ENCODE measurements around the gene GALNT1.
"Not testable (repeated sequence)": the region's sequence is repeated elsewhere in the genome, so short reads cannot be mapped to it uniquely, and the experiment has no call there.

The GALNT1 gene
- total RNA-seq = 52.3 to 54.6 (median 53.3) reads per million in 3 donors

GRCh38 chr18:35581546-35581897, at the start of gene GALNT1:
GALNT1 (plus strand) TSS chr18:35581740; CDS start chr18:35654663, 72,923 bp downstream.
- Histone ChIP-seq H3K4me1 (ENCODE audit: control insufficient read depth, insufficient read depth, low read length, poor library complexity, severe bottlenecking) (peaks cover 6% of the 10 kb centered on the region), H3K4me3 (ENCODE audit: insufficient read depth, low read depth, low read length, poor library complexity, severe bottlenecking) (peak within 1 kb of the TSS; percentile 70)
- no peak for DNase-seq

GRCh38 chr18:35533916-35534405, 47.6 kb upstream of the GALNT1 start:
- no peaks in the 10 kb centered on the region for H3K9me3 ChIP-seq (ENCODE audit: control insufficient read depth, low read length)
- H3K27me3 ChIP-seq (replicated peaks; ENCODE audit: control insufficient read depth, insufficient read depth, low read length, poor library complexity, severe bottlenecking) = no peaks in the 10 kb centered on the region
- no peaks in the 10 kb centered on the region for H3K36me3 ChIP-seq (ENCODE audit: control insufficient read depth, insufficient read depth, low read length)
- H3K27ac ChIP-seq (ENCODE audit: insufficient read depth, low read length, poor library complexity, severe bottlenecking) = no peak overlapping the region
- DNase-seq = no peak
- H3K4me3 ChIP-seq (ENCODE audit: insufficient read depth, low read depth, low read length, poor library complexity, severe bottlenecking) = no peak overlapping the region
- no peaks in the 10 kb centered on the region for H3K4me1 ChIP-seq (ENCODE audit: control insufficient read depth, insufficient read depth, low read length, poor library complexity, severe bottlenecking)

More at GRCh38 chr18:35581546-35581897, at the start of gene GALNT1:
- Histone ChIP-seq H3K27ac (ENCODE audit: insufficient read depth, low read length, poor library complexity, severe bottlenecking) (peak within 1 kb of the TSS; percentile 56), H3K9me3 (ENCODE audit: control insufficient read depth, low read length) (no peaks in the 10 kb centered on the region), H3K27me3 (replicated peaks; ENCODE audit: control insufficient read depth, insufficient read depth, low read length, poor library complexity, severe bottlenecking) (no peaks in the 10 kb centered on the region), H3K36me3 (ENCODE audit: control insufficient read depth, insufficient read depth, low read length) (no peaks in the 10 kb centered on the region)

- Histone ChIP-seq H3K36me3 (ENCODE audit: control insufficient read depth, insufficient read depth, low read length) (no peaks in the 10 kb centered on the region), H3K27ac (ENCODE audit: insufficient read depth, low read length, poor library complexity, severe bottlenecking) (no peak overlapping the region), H3K9me3 (ENCODE audit: control insufficient read depth, low read length) (no peaks in the 10 kb centered on the region), H3K4me3 (ENCODE audit: insufficient read depth, low read depth, low read length, poor library complexity, severe bottlenecking) (no peak overlapping the region), H3K4me1 (ENCODE audit: control insufficient read depth, insufficient read depth, low read length, poor library complexity, severe bottlenecking) (no peaks in the 10 kb centered on the region), H3K27me3 (replicated peaks; ENCODE audit: control insufficient read depth, insufficient read depth, low read length, poor library complexity, severe bottlenecking) (no peaks in the 10 kb centered on the region)
- no peak for DNase-seq
These were observed 46.2 kb upstream of the GALNT1 start for GRCh38 chr18:35535297-35535696.

GRCh38 chr18:35542356-35542755, 39.2 kb upstream of the GALNT1 start:
- Histone ChIP-seq H3K36me3 (ENCODE audit: control insufficient read depth, insufficient read depth, low read length) (no peaks in the 10 kb centered on the region), H3K27ac (ENCODE audit: insufficient read depth, low read length, poor library complexity, severe bottlenecking) (no peak overlapping the region), H3K9me3 (ENCODE audit: control insufficient read depth, low read length) (no peaks in the 10 kb centered on the region), H3K4me1 (ENCODE audit: control insufficient read depth, insufficient read depth, low read length, poor library complexity, severe bottlenecking) (no peaks in the 10 kb centered on the region), H3K27me3 (replicated peaks; ENCODE audit: control insufficient read depth, insufficient read depth, low read length, poor library complexity, severe bottlenecking) (no peaks in the 10 kb centered on the region), H3K4me3 (ENCODE audit: insufficient read depth, low read depth, low read length, poor library complexity, severe bottlenecking) (no peak overlapping the region)
- DNase-seq = no peak

GRCh38 chr18:35547008-35547605, 34.4 kb upstream of the GALNT1 start:
- no peaks in the 10 kb centered on the region for H3K4me1 ChIP-seq (ENCODE audit: control insufficient read depth, insufficient read depth, low read length, poor library complexity, severe bottlenecking)
- no peaks in the 10 kb centered on the region for H3K27me3 ChIP-seq (replicated peaks; ENCODE audit: control insufficient read depth, insufficient read depth, low read length, poor library complexity, severe bottlenecking)
- H3K36me3 ChIP-seq (ENCODE audit: control insufficient read depth, insufficient read depth, low read length) = no peaks in the 10 kb centered on the region
- H3K9me3 ChIP-seq (ENCODE audit: control insufficient read depth, low read length) = no peaks in the 10 kb centered on the region
- H3K27ac ChIP-seq (ENCODE audit: insufficient read depth, low read length, poor library complexity, severe bottlenecking) = no peak overlapping the region
- no peak for DNase-seq
- no peak overlapping the region for H3K4me3 ChIP-seq (ENCODE audit: insufficient read depth, low read depth, low read length, poor library complexity, severe bottlenecking)

- H3K4me3 ChIP-seq (ENCODE audit: insufficient read depth, low read depth, low read length, poor library complexity, severe bottlenecking) = no peak overlapping the region
- H3K27me3 ChIP-seq (replicated peaks; ENCODE audit: control insufficient read depth, insufficient read depth, low read length, poor library complexity, severe bottlenecking) = no peaks in the 10 kb centered on the region
- no peaks in the 10 kb centered on the region for H3K9me3 ChIP-seq (ENCODE audit: control insufficient read depth, low read length)
These were observed 32.0 kb upstream of the GALNT1 start for GRCh38 chr18:35549564-35549963.

GRCh38 chr18:35553300-35553699, 28.2 kb upstream of the GALNT1 start:
- Histone ChIP-seq H3K4me1 (ENCODE audit: control insufficient read depth, insufficient read depth, low read length, poor library complexity, severe bottlenecking) (no peaks in the 10 kb centered on the region), H3K36me3 (ENCODE audit: control insufficient read depth, insufficient read depth, low read length) (no peaks in the 10 kb centered on the region), H3K27ac (ENCODE audit: insufficient read depth, low read length, poor library complexity, severe bottlenecking) (no peak overlapping the region), H3K4me3 (ENCODE audit: insufficient read depth, low read depth, low read length, poor library complexity, severe bottlenecking) (no peak overlapping the region), H3K9me3 (ENCODE audit: control insufficient read depth, low read length) (no peaks in the 10 kb centered on the region), H3K27me3 (replicated peaks; ENCODE audit: control insufficient read depth, insufficient read depth, low read length, poor library complexity, severe bottlenecking) (no peaks in the 10 kb centered on the region)
- no peak for DNase-seq

More at GRCh38 chr18:35549564-35549963, 32.0 kb upstream of the GALNT1 start:
- Histone ChIP-seq H3K27ac (ENCODE audit: insufficient read depth, low read length, poor library complexity, severe bottlenecking) (no peak overlapping the region), H3K4me1 (ENCODE audit: control insufficient read depth, insufficient read depth, low read length, poor library complexity, severe bottlenecking) (no peaks in the 10 kb centered on the region), H3K36me3 (ENCODE audit: control insufficient read depth, insufficient read depth, low read length) (no peaks in the 10 kb centered on the region)
- no peak for DNase-seq

GRCh38 chr18:35555538-35555937, 26.0 kb upstream of the GALNT1 start:
- H3K9me3 ChIP-seq (ENCODE audit: control insufficient read depth, low read length); H3K36me3 ChIP-seq (ENCODE audit: control insufficient read depth, insufficient read depth, low read length); H3K4me3 ChIP-seq (ENCODE audit: insufficient read depth, low read depth, low read length, poor library complexity, severe bottlenecking); H3K27me3 ChIP-seq (replicated peaks; ENCODE audit: control insufficient read depth, insufficient read depth, low read length, poor library complexity, severe bottlenecking); H3K27ac ChIP-seq (ENCODE audit: insufficient read depth, low read length, poor library complexity, severe bottlenecking); DNase-seq; H3K4me1 ChIP-seq (ENCODE audit: control insufficient read depth, insufficient read depth, low read length, poor library complexity, severe bottlenecking): not testable (repeated sequence)

DNA sequence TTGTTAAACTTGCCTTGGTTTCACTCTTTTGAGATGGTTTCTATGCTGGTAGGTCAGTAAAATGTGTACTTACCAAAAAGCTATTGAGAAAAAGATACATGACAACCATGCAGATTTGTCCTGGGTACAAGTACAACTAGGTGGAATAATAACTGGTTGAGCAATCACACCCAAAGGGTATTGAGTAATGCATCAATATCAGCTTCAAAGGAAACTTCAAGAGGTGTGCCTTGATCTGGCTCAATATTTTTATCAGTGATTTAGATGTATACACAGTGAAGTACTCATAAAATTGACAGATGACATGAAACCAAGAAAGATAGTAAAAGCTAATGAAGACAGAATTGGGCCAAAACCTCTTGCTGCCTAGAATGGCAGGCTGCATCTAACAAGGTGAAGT, 21.7 kb upstream of the GALNT1 start:
- Histone ChIP-seq H3K36me3 (ENCODE audit: control insufficient read depth, insufficient read depth, low read length) (no peaks in the 10 kb centered on the region), H3K27ac (ENCODE audit: insufficient read depth, low read length, poor library complexity, severe bottlenecking) (no peak overlapping the region)

GRCh38 chr18:35564795-35565453, 16.6 kb upstream of the GALNT1 start:
- Histone ChIP-seq H3K4me1 (ENCODE audit: control insufficient read depth, insufficient read depth, low read length, poor library complexity, severe bottlenecking) (no peaks in the 10 kb centered on the region), H3K27me3 (replicated peaks; ENCODE audit: control insufficient read depth, insufficient read depth, low read length, poor library complexity, severe bottlenecking) (no peaks in the 10 kb centered on the region), H3K4me3 (ENCODE audit: insufficient read depth, low read depth, low read length, poor library complexity, severe bottlenecking) (no peak overlapping the region), H3K36me3 (ENCODE audit: control insufficient read depth, insufficient read depth, low read length) (no peaks in the 10 kb centered on the region), H3K9me3 (ENCODE audit: control insufficient read depth, low read length) (no peaks in the 10 kb centered on the region), H3K27ac (ENCODE audit: insufficient read depth, low read length, poor library complexity, severe bottlenecking) (no peak overlapping the region)
- DNase-seq = no peak

More for the DNA sequence above, 21.7 kb upstream of the GALNT1 start:
- no peaks in the 10 kb centered on the region for H3K4me1 ChIP-seq (ENCODE audit: control insufficient read depth, insufficient read depth, low read length, poor library complexity, severe bottlenecking)
- no peak overlapping the region for H3K4me3 ChIP-seq (ENCODE audit: insufficient read depth, low read depth, low read length, poor library complexity, severe bottlenecking)
- H3K27me3 ChIP-seq (replicated peaks; ENCODE audit: control insufficient read depth, insufficient read depth, low read length, poor library complexity, severe bottlenecking) = no peaks in the 10 kb centered on the region
- DNase-seq = no peak
- H3K9me3 ChIP-seq (ENCODE audit: control insufficient read depth, low read length) = no peaks in the 10 kb centered on the region
